GM23338 (cell line): ENCODE results near the gene SORCS2. TPM values are rescaled to one million over a fixed set of nuclear protein-coding genes. Genes with fewer than 3 reads are reported as not detected.

Source experiments
- ATAC-seq: fragments of 200-7000 bp; cut with Tn5 transposase; 3 replicates; pipeline ENCODE4 v1.9.1; 2020
- DNase-seq: peaks from one replicate; pipeline ENCODE4 v3.0.0-alpha.2; 2015; ENCODE audit warnings: low spot score
- H2AFZ ChIP-seq: fragments of 200-600 bp; sonication (generic); 2 replicates; pipeline ENCODE4 v1.8.0; 2016; ENCODE audit warnings: antibody characterized with exemption, mild to moderate bottlenecking, moderate library complexity
- H3F3A ChIP-seq: fragments of 200-600 bp; sonication (generic); replicated peaks from 2 replicates; pipeline ENCODE4 v1.8.0; 2017; ENCODE audit warnings: antibody characterized with exemption, mixed run types, low read depth
- H3K27ac ChIP-seq: fragments of 200-600 bp; sonication (generic); 2 replicates; pipeline ENCODE4 v1.6.1; 2016; ENCODE audit warnings: low read depth
- H3K27me3 ChIP-seq: fragments of 200-600 bp; sonication (generic); 2 replicates; pipeline ENCODE4 v1.8.0; 2016; ENCODE audit warnings: mild to moderate bottlenecking, mixed run types, moderate library complexity; ENCODE audit not compliant: insufficient read depth
- H3K36me3 ChIP-seq: fragments of 200-600 bp; sonication (generic); 2 replicates; pipeline ENCODE4 v1.8.0; 2016; ENCODE audit warnings: mild to moderate bottlenecking; ENCODE audit not compliant: insufficient read depth
- H3K4me1 ChIP-seq: fragments of 200-600 bp; sonication (generic); 2 replicates; pipeline ENCODE4 v1.8.0; 2016; ENCODE audit warnings: mild to moderate bottlenecking, moderate library complexity; ENCODE audit not compliant: insufficient read depth
- H3K4me2 ChIP-seq: fragments of 200-600 bp; sonication (generic); 2 replicates; pipeline ENCODE4 v1.7.1; 2017; ENCODE audit warnings: mixed run types
- H3K4me3 ChIP-seq: fragments of 200-600 bp; sonication (generic); 2 replicates; pipeline ENCODE4 v1.6.1; 2016; ENCODE audit warnings: mixed run types
- H3K79me2 ChIP-seq: fragments of 200-600 bp; sonication (generic); replicated peaks from 2 replicates; pipeline ENCODE4 v1.8.0; 2017; ENCODE audit warnings: mild to moderate bottlenecking; ENCODE audit not compliant: insufficient read depth
- H3K9me2 ChIP-seq: fragments of 200-600 bp; sonication (generic); 2 replicates; pipeline ENCODE4 v1.8.0; 2017; ENCODE audit not compliant: insufficient read depth
- H4K20me1 ChIP-seq: fragments of 200-600 bp; sonication (generic); replicated peaks from 2 replicates; pipeline ENCODE4 v1.8.0; 2017; ENCODE audit warnings: mild to moderate bottlenecking; ENCODE audit not compliant: insufficient read depth
- H3K27ac Mint-ChIP-seq: 2 replicates; pipeline ENCODE4 v1.8.0; 2020; ENCODE audit warnings: inconsistent platforms, mild to moderate bottlenecking, moderate library complexity, mixed read lengths
- H3K27me3 Mint-ChIP-seq: 3 replicates; pipeline ENCODE4 v1.8.0; 2022; ENCODE audit warnings: low read depth, mild to moderate bottlenecking, moderate library complexity, mixed read lengths, inconsistent platforms; ENCODE audit not compliant: insufficient read depth, poor library complexity
- H3K36me3 Mint-ChIP-seq: 3 replicates; pipeline ENCODE4 v1.8.0; 2021; ENCODE audit warnings: low read depth, mild to moderate bottlenecking, inconsistent platforms, moderate library complexity, mixed read lengths
- H3K4me1 Mint-ChIP-seq: 3 replicates; pipeline ENCODE4 v1.8.0; 2020; ENCODE audit warnings: mild to moderate bottlenecking, inconsistent platforms, mixed read lengths
- H3K4me3 Mint-ChIP-seq: 3 replicates; pipeline ENCODE4 v1.8.0; 2021; ENCODE audit warnings: moderate library complexity, mild to moderate bottlenecking, inconsistent platforms, mixed read lengths
- H3K9me3 Mint-ChIP-seq: 3 replicates; pipeline ENCODE4 v1.8.0; 2020; ENCODE audit warnings: moderate library complexity, mild to moderate bottlenecking, inconsistent platforms, mixed read lengths
- ETS1 ChIP-seq: IDR thresholded peaks from 2 replicates; pipeline ENCODE4 v1.6.1; 2016; ENCODE audit warnings: antibody characterized with exemption
- NANOG ChIP-seq: IDR thresholded peaks from 2 replicates; pipeline ENCODE4 v1.6.1; 2016; ENCODE audit warnings: antibody characterized with exemption, borderline replicate concordance
- REST ChIP-seq: IDR thresholded peaks from one replicate; pipeline ENCODE4 v1.6.1; 2018; ENCODE audit warnings: antibody characterized with exemption; ENCODE audit not compliant: unreplicated experiment
- ZNF114 ChIP-seq: fragments of 250-450 bp; sonication (Bioruptor Pico); IDR thresholded peaks from 2 replicates; pipeline ENCODE4 v1.5.0; 2020; ENCODE audit warnings: mild to moderate bottlenecking, moderate library complexity
- ZNF331 ChIP-seq: fragments of 250-450 bp; sonication (Bioruptor Pico); IDR thresholded peaks from 2 replicates; pipeline ENCODE4 v1.5.0; 2020; ENCODE audit warnings: low read depth, mild to moderate bottlenecking, moderate library complexity
- polyA plus RNA-seq: library from polyadenylated mRNA; unstranded; fragments of >200 nt; fragmentation: Nextera tagmentation; extraction: Ambion mirVana; gene quantifications from 2 replicates; pipeline ENCODE4 v1.2.1, GENCODE V29; 2016
- total RNA-seq: library from RNA; depleted of rRNA; stranded (reverse); fragments of >200 nt; shearing (Covaris generic); gene quantifications from 2 replicates; pipeline ENCODE4 v1.2.3, GENCODE V29; 2014

The SORCS2 gene
- total and polyA plus RNA-seq, 2 experiments from 2014 or later: 0.47 to 2.4 TPM

GRCh38 chr4:7735961-7736360 lies 543.6 kb downstream of the SORCS2 start:
- no peak for TF ChIP-seq NANOG
- TF ChIP-seq ZNF114 (CRISPR knock-in tag): no peak
- no peak for TF ChIP-seq ETS1
- TF ChIP-seq REST: no peak
- TF ChIP-seq ZNF331 (CRISPR knock-in tag): no peak
- no peak for ATAC-seq

GRCh38 chr4:7736436-7737267 lies 544.3 kb downstream of the SORCS2 start:
- ATAC-seq (no peak), DNase-seq (no peak)
- no peak overlapping the region for H3K27ac ChIP-seq
- no peaks in the 10 kb centered on the region for H3K36me3 ChIP-seq
- H4K20me1 ChIP-seq: no peaks in the 10 kb centered on the region
- no peaks in the 10 kb centered on the region for H3F3A ChIP-seq
- H3K27me3 ChIP-seq: no peaks in the 10 kb centered on the region
- no peaks in the 10 kb centered on the region for H3K4me1 ChIP-seq
- no peak overlapping the region for H3K4me2 ChIP-seq
- H2AFZ ChIP-seq: no peak overlapping the region
- no peaks in the 10 kb centered on the region; the same call in 2 of the 3 replicates for H3K36me3 Mint-ChIP-seq
- no peaks in the 10 kb centered on the region for H3K79me2 ChIP-seq
- no peak overlapping the region for H3K27ac Mint-ChIP-seq
- H3K4me1 Mint-ChIP-seq: no peaks in the 10 kb centered on the region
- H3K4me3 ChIP-seq: no peak overlapping the region
- H3K27me3 Mint-ChIP-seq: peaks cover 2% of the 10 kb centered on the region
- no peak overlapping the region for H3K4me3 Mint-ChIP-seq
- no peaks in the 10 kb centered on the region for H3K9me2 ChIP-seq
- no peaks in the 10 kb centered on the region for H3K9me3 Mint-ChIP-seq
- TF ChIP-seq REST: peak; percentile 37

More at GRCh38 chr4:7735961-7736360, 543.6 kb downstream of the SORCS2 start:
- Histone ChIP-seq H4K20me1 (no peaks in the 10 kb centered on the region), H3K27me3 (no peaks in the 10 kb centered on the region), H3F3A (no peaks in the 10 kb centered on the region), H2AFZ (no peak overlapping the region), H3K4me2 (no peak overlapping the region), H3K27ac (no peak overlapping the region), H3K4me3 (no peak overlapping the region), H3K79me2 (no peaks in the 10 kb centered on the region), H3K36me3 (no peaks in the 10 kb centered on the region), H3K9me2 (no peaks in the 10 kb centered on the region), H3K4me1 (no peaks in the 10 kb centered on the region)
- Mint-ChIP-seq H3K4me1 (no peaks in the 10 kb centered on the region), H3K27ac (no peak overlapping the region), H3K36me3 (no peaks in the 10 kb centered on the region; the same call in 2 of the 3 replicates), H3K27me3 (peaks cover 2% of the 10 kb centered on the region), H3K4me3 (no peak overlapping the region), H3K9me3 (no peaks in the 10 kb centered on the region)
- DNase-seq: no peak
